IMR-90 (cell line): ENCODE results near the gene KCNS1. TPM values are rescaled to one million over a fixed set of nuclear protein-coding genes. Genes with fewer than 3 reads are reported as not detected.
A peak's percentile ranks its signal among the peaks of the same experiment; 100 is the strongest.

Source experiments
- ATAC-seq: fragments of 200-7000 bp; cut with Tn5 transposase; 2 replicates; pipeline ENCODE4 v1.9.1; 2020; ENCODE audit warnings: low read depth, mild to moderate bottlenecking, moderate library complexity
- BruUV-seq: library from RNA; stranded (reverse); fragments of 400-500 nt; replicated peaks from 2 replicates; lab custom pipeline; 2021; lab: Mats Ljungman, UMichigan
- CTCF ChIA-PET: fragments of 300-600 bp; formaldehyde crosslinking; extraction: SDS; loops from one replicate; lab custom pipeline; 2021; ENCODE audit warnings: antibody characterized with exemption; lab: Yijun Ruan, JAX
- POLR2A ChIA-PET: fragments of 300-600 bp; sonication (Branson Sonifier 250); formaldehyde crosslinking; loops from one replicate; lab custom pipeline; 2022; ENCODE audit warnings: antibody characterized with exemption; ENCODE audit not compliant: unreplicated experiment; lab: Charles Lee
- DNase-seq: peaks from one replicate; pipeline ENCODE4 v3.0.0; 2013
- H2AFZ ChIP-seq: replicated peaks from 2 replicates; pipeline ENCODE3; 2013; ENCODE audit warnings: low read length, mild to moderate bottlenecking; ENCODE audit not compliant: poor library complexity
- H2AK5ac ChIP-seq: 2 replicates; pipeline ENCODE4 v1.6.1; 2013; ENCODE audit warnings: low read depth, low read length, inconsistent platforms
- H2AK9ac ChIP-seq: replicated peaks from 2 replicates; pipeline ENCODE3; 2013; ENCODE audit warnings: mild to moderate bottlenecking, low read depth, low read length, moderate library complexity; ENCODE audit not compliant: poor library complexity
- H2BK120ac ChIP-seq: 2 replicates; pipeline ENCODE4 v1.6.1; 2013; ENCODE audit warnings: low read depth, low read length, inconsistent platforms
- H2BK15ac ChIP-seq: 3 replicates; pipeline ENCODE4 v1.6.1; 2013; ENCODE audit warnings: low read depth, low read length, inconsistent platforms
- H2BK20ac ChIP-seq: 2 replicates; pipeline ENCODE4 v1.6.1; 2013; ENCODE audit warnings: low read depth, mild to moderate bottlenecking, inconsistent platforms, low read length, moderate library complexity
- H2BK5ac ChIP-seq: 2 replicates; pipeline ENCODE4 v1.6.1; 2013; ENCODE audit warnings: mild to moderate bottlenecking, low read depth, low read length, inconsistent platforms; ENCODE audit not compliant: poor library complexity, severe bottlenecking
- H3K14ac ChIP-seq: replicated peaks from 2 replicates; pipeline ENCODE4 v1.6.1; 2013; ENCODE audit warnings: low read depth, low read length, inconsistent platforms
- H3K18ac ChIP-seq: 2 replicates; pipeline ENCODE4 v1.6.1; 2013; ENCODE audit warnings: low read depth, low read length, control low read depth
- H3K23ac ChIP-seq: 2 replicates; pipeline ENCODE4 v1.6.1; 2013; ENCODE audit warnings: low read depth, low read length, inconsistent platforms
- H3K27ac ChIP-seq: 2 replicates; pipeline ENCODE4 v1.5.1; 2013; ENCODE audit warnings: mild to moderate bottlenecking, control low read depth, low read length; ENCODE audit not compliant: insufficient read depth
- H3K27me3 ChIP-seq: 2 replicates; pipeline ENCODE4 v1.6.1; 2013; ENCODE audit warnings: low read length; ENCODE audit not compliant: control insufficient read depth, insufficient read depth
- H3K36me3 ChIP-seq: 2 replicates; pipeline ENCODE4 v1.6.1; 2013; ENCODE audit warnings: low read length, mixed read lengths; ENCODE audit not compliant: control insufficient read depth, insufficient read depth
- H3K4ac ChIP-seq: 2 replicates; pipeline ENCODE4 v1.6.1; 2013; ENCODE audit warnings: low read depth, low read length, inconsistent platforms
- H3K4me1 ChIP-seq: 2 replicates; pipeline ENCODE4 v1.6.1; 2013; ENCODE audit warnings: low read length, mixed read lengths; ENCODE audit not compliant: control insufficient read depth, insufficient read depth
- H3K4me2 ChIP-seq: 2 replicates; pipeline ENCODE4 v1.6.1; 2013; ENCODE audit warnings: low read depth, mild to moderate bottlenecking, control low read depth, low read length, moderate library complexity
- H3K4me3 ChIP-seq: 2 replicates; pipeline ENCODE4 v1.5.1; 2013; ENCODE audit warnings: low read depth, mild to moderate bottlenecking, control low read depth, low read length, moderate library complexity; ENCODE audit not compliant: insufficient read depth
- H3K56ac ChIP-seq: 2 replicates; pipeline ENCODE4 v1.6.1; 2013; ENCODE audit warnings: low read length, inconsistent platforms; ENCODE audit not compliant: insufficient read depth; ENCODE audit errors: extremely low read depth
- H3K79me1 ChIP-seq, 2 experiments: 2 replicates each; pipeline ENCODE4 v1.6.1; 2013; ENCODE audit warnings: low read length in 2 of 2, inconsistent platforms in 1 of 2, low read depth in 1 of 2
- H3K9ac ChIP-seq: 2 replicates; pipeline ENCODE4 v1.6.1; 2013; ENCODE audit warnings: low read depth, low read length, control low read depth
- H3K9me1 ChIP-seq: 2 replicates; pipeline ENCODE4 v1.6.1; 2013; ENCODE audit warnings: low read length, inconsistent platforms; ENCODE audit not compliant: insufficient read depth
- H3K9me3 ChIP-seq: 2 replicates; pipeline ENCODE4 v1.6.1; 2013; ENCODE audit warnings: low read length; ENCODE audit not compliant: control insufficient read depth, insufficient read depth
- H4K20me1 ChIP-seq: 2 replicates; pipeline ENCODE4 v1.6.1; 2013; ENCODE audit warnings: low read length, inconsistent platforms; ENCODE audit not compliant: insufficient read depth
- H4K5ac ChIP-seq: 2 replicates; pipeline ENCODE4 v1.6.1; 2013; ENCODE audit warnings: mild to moderate bottlenecking, low read depth, low read length, control low read depth
- H4K8ac ChIP-seq, 2 experiments: 2 replicates each; pipeline ENCODE4 v1.6.1; 2013; ENCODE audit warnings: low read depth in 2 of 2, low read length in 2 of 2, control low read depth in 1 of 2, inconsistent platforms in 1 of 2
- H4K91ac ChIP-seq: 2 replicates; pipeline ENCODE4 v1.6.1; 2013; ENCODE audit warnings: low read depth, low read length, inconsistent platforms; ENCODE audit not compliant: insufficient read depth
- BHLHE40 ChIP-seq: fragments of 150-350 bp; IDR thresholded peaks from 2 replicates; pipeline ENCODE4 v1.6.1; 2016; ENCODE audit warnings: mild to moderate bottlenecking, low read depth, low read length
- CEBPB ChIP-seq: IDR thresholded peaks from 2 replicates; pipeline ENCODE4 v1.6.1; 2012; ENCODE audit warnings: low read depth, low read length, improper control_type of control experiment
- CHD1 ChIP-seq: IDR thresholded peaks from 2 replicates; pipeline ENCODE4 v1.6.1; 2012; ENCODE audit warnings: low read depth, low read length, improper control_type of control experiment
- ELK1 ChIP-seq: fragments of 150-350 bp; IDR thresholded peaks from 2 replicates; pipeline ENCODE4 v1.6.1; 2016; ENCODE audit warnings: low read depth, mild to moderate bottlenecking, low read length, moderate library complexity, borderline replicate concordance
- FOS ChIP-seq: fragments of 150-350 bp; IDR thresholded peaks from 2 replicates; pipeline ENCODE4 v1.6.1; 2016; ENCODE audit warnings: low read depth, low read length
- MAFK ChIP-seq: IDR thresholded peaks from 2 replicates; pipeline ENCODE4 v1.6.1; 2012; ENCODE audit warnings: low read depth, low read length, improper control_type of control experiment
- MAZ ChIP-seq: IDR thresholded peaks from 2 replicates; pipeline ENCODE4 v1.6.1; 2012; ENCODE audit warnings: low read depth, mild to moderate bottlenecking, low read length, improper control_type of control experiment, moderate library complexity, borderline replicate concordance
- MXI1 ChIP-seq: IDR thresholded peaks from 2 replicates; pipeline ENCODE4 v1.6.1; 2012; ENCODE audit warnings: low read depth, mild to moderate bottlenecking, low read length, moderate library complexity, borderline replicate concordance
- NFE2L2 ChIP-seq: fragments of 150-350 bp; IDR thresholded peaks from 2 replicates; pipeline ENCODE4 v1.6.1; 2016; ENCODE audit warnings: low read depth, mild to moderate bottlenecking, low read length
- POLR2A ChIP-seq: IDR thresholded peaks from 2 replicates; pipeline ENCODE4 v1.6.1; 2012; ENCODE audit warnings: mild to moderate bottlenecking, low read depth, low read length
- RAD21 ChIP-seq: IDR thresholded peaks from 2 replicates; pipeline ENCODE4 v1.6.1; 2012; ENCODE audit warnings: low read length, improper control_type of control experiment
- RCOR1 ChIP-seq: IDR thresholded peaks from 2 replicates; pipeline ENCODE4 v1.6.1; 2012; ENCODE audit warnings: mild to moderate bottlenecking, low read length, improper control_type of control experiment; ENCODE audit not compliant: insufficient replicate concordance
- RFX5 ChIP-seq: IDR thresholded peaks from 2 replicates; pipeline ENCODE4 v1.8.0; 2012; ENCODE audit warnings: low read depth, mild to moderate bottlenecking, low read length, moderate library complexity
- SMC3 ChIP-seq: fragments of 150-350 bp; IDR thresholded peaks from 2 replicates; pipeline ENCODE4 v1.6.1; 2016; ENCODE audit warnings: low read depth, mild to moderate bottlenecking, antibody characterized with exemption, low read length, moderate library complexity
- USF2 ChIP-seq: fragments of 150-350 bp; IDR thresholded peaks from 2 replicates; pipeline ENCODE4 v1.6.1; 2017; ENCODE audit warnings: mild to moderate bottlenecking, antibody characterized with exemption, low read length, low read depth
- WGBS, 2 experiments: methylation state at CpG; one replicate each; pipeline versions ENCODE4 v1.1.5 to v1.1.7; 2013; ENCODE audit warnings: missing lambda C conversion rate in 2 of 2; ENCODE audit not compliant: insufficient read length in 1 of 2; ENCODE audit errors: extremely low coverage in 2 of 2; 5-methylcytosine and 5-hydroxymethylcytosine counted together
- dilution Hi-C: fragments of 300-500 bp; cut with HindIII; formaldehyde crosslinking; loops from one replicate; pipeline ENCODE4 v1.14.3; 2018; ENCODE audit warnings: low sequenced_read_pairs; ENCODE audit not compliant: unreplicated experiment
- in situ Hi-C: fragments of 300-500 bp; cut with MboI; formaldehyde crosslinking; loops from 3 replicates; pipeline ENCODE4 v1.14.3; 2019; ENCODE audit warnings: low sequenced_read_pairs, inconsistent platforms, mixed read lengths
- intact Hi-C: fragments of 100-400 bp; cut with micrococcal nuclease; formaldehyde crosslinking; loops from 2 replicates; pipeline ENCODE4 v1.10.0; 2022
- polyA plus RNA-seq, 3 experiments: library from polyadenylated mRNA; depleted of rRNA; stranded (reverse); fragments of >200 nt; gene quantifications; 2 replicates each; pipeline ENCODE4 v1.2.3, GENCODE V29; 2012; ENCODE audit warnings: low replicate concordance in 1 of 3
- total RNA-seq: library from RNA; depleted of rRNA; stranded (reverse); fragments of >200 nt; gene quantifications from 2 replicates; pipeline ENCODE4 v1.2.3, GENCODE V29; 2012
- TF ChIP-seq, protein P1 (sequence below): conservative IDR thresholded peaks from 2 replicates; pipeline ENCODE4 v1.5.1; 2012; ENCODE audit warnings: mild to moderate bottlenecking, low read depth, low read length, improper control_type of control experiment

The KCNS1 gene
- total and polyA plus RNA-seq, 2 of the 4 experiments (the other 2 are of a cell fraction): 0.54 to 0.62 TPM

- Histone ChIP-seq H2AFZ (no peak overlapping the region), H4K5ac (peak overlapping the region; percentile 49; the same call in 1 of the 2 replicates), H3K4me1 (peaks cover 10% of the 10 kb centered on the region; the same call in 1 of the 2 replicates), H2BK20ac (peak overlapping the region; percentile 64), H3K9me3 (no peaks in the 10 kb centered on the region), H4K20me1 (no peaks in the 10 kb centered on the region), H3K4ac (peak overlapping the region; percentile 57), H2BK5ac (peak overlapping the region; percentile 86), H3K4me3 (no peak overlapping the region), H3K9me1 (peaks cover 9% of the 10 kb centered on the region), H3K9ac (no peak overlapping the region), H4K8ac (peak overlapping the region; percentile 21 to 67; a peak in 2 of 4 replicates), H3K56ac (no peak overlapping the region), H3K27ac (no peak overlapping the region), H3K23ac (peak overlapping the region; percentile 11; the same call in 1 of the 2 replicates), H3K27me3 (no peaks in the 10 kb centered on the region), H2BK15ac (peak overlapping the region; percentile 69; the same call in 2 of the 3 replicates), H3K4me2 (no peak overlapping the region), H4K91ac (peak overlapping the region; percentile 71), H2AK5ac (no peak overlapping the region), H3K18ac (peak overlapping the region; percentile 94; the same call in 1 of the 2 replicates), H3K79me1 (peaks cover 10 to 16% of the 10 kb centered on the region in 2 experiments; a peak in 3 of 4 replicates), H2BK120ac (peak overlapping the region; percentile 66), H3K36me3 (peaks cover 3% of the 10 kb centered on the region), H3K14ac (peak overlapping the region; percentile 20), H2AK9ac (no peak overlapping the region)
- dilution Hi-C loops: no loop called here
- CTCF ChIA-PET: interaction anchor here (0.6 to 1.5 kb wide), 2 partner anchors 16 to 34 kb away, joined by 3 to 7 read pairs; no protein-coding TSS in a partner anchor
- intact Hi-C loops: no loop called here
- in situ Hi-C loops: no loop called here
- ATAC-seq (no peak), DNase-seq (no peak)
- BruUV-seq: no TSS peak
- 80% methylated on average over 1 of the region's 4 CpGs; no CpG with 5 or more reads in 1 of the 2 experiments for WGBS, 2 experiments
- TF ChIP-seq RAD21 (no peak), CEBPB (no peak), MAFK (no peak), MAZ (no peak), SMC3 (no peak), ELK1 (no peak), FOS (no peak), RFX5 (no peak), NFE2L2 (no peak), RCOR1 (no peak), CHD1 (no peak), USF2 (no peak), MXI1 (no peak), POLR2A (no peak), BHLHE40 (no peak)
- TF ChIP-seq, protein P1, sequence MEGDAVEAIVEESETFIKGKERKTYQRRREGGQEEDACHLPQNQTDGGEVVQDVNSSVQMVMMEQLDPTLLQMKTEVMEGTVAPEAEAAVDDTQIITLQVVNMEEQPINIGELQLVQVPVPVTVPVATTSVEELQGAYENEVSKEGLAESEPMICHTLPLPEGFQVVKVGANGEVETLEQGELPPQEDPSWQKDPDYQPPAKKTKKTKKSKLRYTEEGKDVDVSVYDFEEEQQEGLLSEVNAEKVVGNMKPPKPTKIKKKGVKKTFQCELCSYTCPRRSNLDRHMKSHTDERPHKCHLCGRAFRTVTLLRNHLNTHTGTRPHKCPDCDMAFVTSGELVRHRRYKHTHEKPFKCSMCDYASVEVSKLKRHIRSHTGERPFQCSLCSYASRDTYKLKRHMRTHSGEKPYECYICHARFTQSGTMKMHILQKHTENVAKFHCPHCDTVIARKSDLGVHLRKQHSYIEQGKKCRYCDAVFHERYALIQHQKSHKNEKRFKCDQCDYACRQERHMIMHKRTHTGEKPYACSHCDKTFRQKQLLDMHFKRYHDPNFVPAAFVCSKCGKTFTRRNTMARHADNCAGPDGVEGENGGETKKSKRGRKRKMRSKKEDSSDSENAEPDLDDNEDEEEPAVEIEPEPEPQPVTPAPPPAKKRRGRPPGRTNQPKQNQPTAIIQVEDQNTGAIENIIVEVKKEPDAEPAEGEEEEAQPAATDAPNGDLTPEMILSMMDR: no peak
- POLR2A ChIA-PET: no interaction called here
Observed at GRCh38 chr20:45060294-45060693, 40.6 kb downstream of the KCNS1 start.
